ENCODE measurements around the gene PARP8.
A peak's percentile ranks its signal among the peaks of the same experiment; 100 is the strongest.
"Not testable (repeated sequence)": the region's sequence is repeated elsewhere in the genome, so short reads cannot be mapped to it uniquely, and the experiment has no call there.

The PARP8 gene

GRCh38 chr5:50666261-50667022 is at the start of gene PARP8:
Gene PARP8, plus strand, starts transcription at chr5:50666637. Its CDS starts 459 bp downstream, at chr5:50667096.
- peak; percentile 45 to 58 for DNase-seq

- DNase-seq = no peak
Observed at GRCh38 chr5:50623666-50624065, 42.8 kb upstream of the PARP8 start.

- DNase-seq = peak; percentile 7 to 9
Observed at GRCh38 chr5:50634866-50635265, 31.6 kb upstream of the PARP8 start.

- not testable (repeated sequence) for DNase-seq
Observed at GRCh38 chr5:50637576-50637975, 28.9 kb upstream of the PARP8 start.

- no peak for DNase-seq
Observed at GRCh38 chr5:50646591-50646990, 19.8 kb upstream of the PARP8 start.

- DNase-seq = no peak
Observed at GRCh38 chr5:50647726-50648125, 18.7 kb upstream of the PARP8 start.

GRCh38 chr5:50653946-50654345 is 12.5 kb upstream of the PARP8 start:
- DNase-seq = no peak

- DNase-seq = no peak
Observed at GRCh38 chr5:50655067-50655809, 11.2 kb upstream of the PARP8 start.

- no peak for DNase-seq
Observed at GRCh38 chr5:50655810-50656205, 10.6 kb upstream of the PARP8 start.

- no peak for DNase-seq
Observed at GRCh38 chr5:50657044-50657443, 9.4 kb upstream of the PARP8 start.

GRCh38 chr5:50658246-50658645 is 8.2 kb upstream of the PARP8 start:
- no peak for DNase-seq

- DNase-seq = no peak
Observed at GRCh38 chr5:50663636-50664035, 2.8 kb upstream of the PARP8 start.

- DNase-seq = no peak
Observed at GRCh38 chr5:50665091-50665490, 1.3 kb upstream of the PARP8 start.

GRCh38 chr5:50665761-50666202 is 655 bp upstream of the PARP8 start:
- DNase-seq = peak; percentile 25 to 31

GRCh38 chr5:50667023-50667652 is 701 bp downstream of the PARP8 start:
- peak; percentile 50 to 56 for DNase-seq

GRCh38 chr5:50667653-50668595 is 1.5 kb downstream of the PARP8 start:
- peak; percentile 85 to 88 for DNase-seq

- DNase-seq = not testable (repeated sequence)
Observed at GRCh38 chr5:50668636-50669035, 2.2 kb downstream of the PARP8 start.

GRCh38 chr5:50672663-50673062 is 6.2 kb downstream of the PARP8 start:
- DNase-seq = no peak

GRCh38 chr5:50673444-50673843 is 7.0 kb downstream of the PARP8 start:
- not testable (repeated sequence) for DNase-seq

- DNase-seq = no peak
Observed at GRCh38 chr5:50675385-50675784, 8.9 kb downstream of the PARP8 start.

GRCh38 chr5:50679554-50679953 is 13.1 kb downstream of the PARP8 start:
- not testable (repeated sequence) for DNase-seq

- no peak for DNase-seq
Observed at GRCh38 chr5:50684721-50685120, 18.3 kb downstream of the PARP8 start.
